NCI-H2227 treated with DMSO at 0.1 percent for 48 hours (cell line): ENCODE results near the gene GEN1.

Experiments
- DNase-seq: peaks from one replicate; lab custom pipeline; 2025; lab: John Stamatoyannopoulos, UW

Gene GEN1

DNA sequence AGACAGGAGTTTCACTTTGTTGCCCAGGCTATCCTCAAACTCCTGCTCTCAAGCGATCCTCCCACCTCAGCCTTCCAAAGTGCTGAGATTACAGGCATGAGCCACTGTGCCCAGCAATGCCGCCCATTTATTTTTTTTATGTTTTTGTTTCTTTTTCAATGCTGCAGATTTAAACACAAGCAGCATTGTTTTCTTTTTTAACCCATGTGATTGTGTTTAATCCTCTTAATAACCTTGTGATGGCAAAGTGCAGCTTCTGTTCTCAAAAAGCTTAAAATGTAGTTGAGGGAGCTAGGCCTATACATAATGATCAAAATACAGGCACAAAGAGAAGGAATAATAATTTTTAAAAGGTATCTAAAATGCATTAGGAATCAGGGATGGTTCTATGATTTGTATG is 73.8 kb downstream of the GEN1 start:
- no peak for DNase-seq

DNA sequence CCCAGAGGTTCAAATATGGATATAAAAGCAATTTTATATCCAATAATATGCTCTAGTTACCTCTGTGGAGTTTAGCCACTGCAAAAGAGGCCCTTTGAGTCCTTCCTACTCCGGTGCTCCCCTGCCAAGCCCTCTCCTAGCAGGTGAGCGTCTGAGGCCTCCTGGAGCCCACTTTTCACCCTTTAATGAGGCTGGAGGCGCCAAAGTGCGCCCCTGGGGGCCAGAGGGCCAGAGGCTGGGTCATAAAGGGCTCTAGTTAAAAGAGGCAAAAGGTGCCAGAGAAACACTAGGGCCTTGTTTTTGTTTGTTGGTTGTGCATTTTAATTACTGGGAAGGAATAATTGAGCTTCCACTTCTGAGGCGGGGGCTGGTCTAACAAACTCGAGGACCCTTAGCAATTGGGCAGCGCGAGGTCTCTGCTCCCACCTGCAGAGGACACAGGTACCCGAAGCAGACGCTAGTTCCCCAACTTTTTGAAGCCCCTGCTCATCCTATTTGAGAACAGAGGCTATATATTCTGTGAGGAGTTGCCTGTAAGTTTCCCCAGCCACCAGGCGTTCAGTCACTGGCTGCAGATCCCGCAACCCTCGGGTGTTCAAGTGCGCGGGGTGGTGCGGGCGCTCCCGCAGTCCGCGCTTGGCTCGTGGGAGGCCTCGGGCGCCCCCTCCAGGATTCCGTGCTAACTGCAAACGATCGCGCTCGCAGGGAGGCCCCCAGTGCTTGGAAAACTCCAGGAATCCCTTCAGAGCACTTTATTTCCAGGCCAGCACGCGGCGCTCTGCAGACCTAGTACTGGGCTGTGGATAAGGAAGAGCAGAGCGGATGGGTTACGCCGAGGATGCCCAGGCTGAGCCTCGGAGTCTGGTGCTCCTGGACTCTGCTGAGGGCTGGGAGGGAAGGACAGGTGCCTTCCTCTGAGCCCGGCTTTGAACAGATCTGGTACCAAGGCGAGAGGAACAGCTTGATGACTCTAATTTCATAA is 76.4 kb downstream of the GEN1 start:
- peak; percentile 94 for DNase-seq

DNA sequence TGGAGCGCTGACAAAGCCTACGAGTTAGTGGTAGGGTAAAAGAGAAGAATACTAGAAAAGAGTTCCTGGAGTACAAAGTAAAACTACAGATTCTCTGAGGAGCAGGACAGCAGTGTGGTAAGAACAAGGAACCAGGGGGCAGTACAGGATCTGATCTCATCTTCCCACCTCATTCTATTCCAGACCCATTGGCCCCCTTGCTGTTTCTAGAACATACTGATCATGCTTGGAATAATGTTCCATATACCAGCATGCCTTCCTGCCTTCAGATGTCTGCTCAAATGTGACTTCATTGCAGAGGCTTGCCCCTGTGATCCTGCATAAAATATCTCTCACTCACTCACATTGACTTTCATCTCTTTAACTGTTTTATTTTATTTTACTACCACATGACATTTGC is 81.6 kb downstream of the GEN1 start:
- DNase-seq, result no peak
